WTC11 (cell line): ENCODE measurements around the gene TKFC. TPM values are rescaled to one million over a fixed set of nuclear protein-coding genes. Genes with fewer than 3 reads are reported as not detected.

Source experiments
- ATAC-seq: fragments of 200-7000 bp; cut with Tn5 transposase; 2 replicates; pipeline ENCODE4 v1.10.0; 2021; ENCODE audit warnings: mild to moderate bottlenecking, moderate library complexity
- CTCF ChIA-PET: fragments of 300-600 bp; sonication (Branson Sonifier 250); formaldehyde crosslinking; loops from one replicate; lab custom pipeline; 2021; ENCODE audit warnings: antibody characterized with exemption; lab: Charles Lee
- POLR2A ChIA-PET: fragments of 350-600 bp; sonication (Branson Sonifier 250); formaldehyde crosslinking; loops from one replicate; lab custom pipeline; 2021; ENCODE audit warnings: antibody characterized with exemption; lab: Charles Lee
- DNase-seq: peaks from one replicate; pipeline ENCODE4 v3.0.0; 2021; ENCODE audit warnings: low spot score
- H3K27ac Mint-ChIP-seq: 2 replicates; pipeline ENCODE4 v1.8.0; 2021; ENCODE audit warnings: mixed read lengths
- H3K27me3 Mint-ChIP-seq: 2 replicates; pipeline ENCODE4 v1.8.0; 2021; ENCODE audit warnings: low read depth, mild to moderate bottlenecking, moderate library complexity, mixed read lengths
- H3K36me3 Mint-ChIP-seq: 2 replicates; pipeline ENCODE4 v1.8.0; 2021; ENCODE audit warnings: mixed read lengths
- H3K4me1 Mint-ChIP-seq: 2 replicates; pipeline ENCODE4 v1.8.0; 2022; ENCODE audit warnings: mixed read lengths
- H3K4me3 Mint-ChIP-seq: 2 replicates; pipeline ENCODE4 v1.8.0; 2021; ENCODE audit warnings: mild to moderate bottlenecking, moderate library complexity, mixed read lengths
- H3K9me3 Mint-ChIP-seq: 2 replicates; pipeline ENCODE4 v1.8.0; 2021; ENCODE audit warnings: mixed read lengths
- CREM ChIP-seq: sonication (generic); formaldehyde crosslinking; IDR thresholded peaks from 2 replicates; pipeline ENCODE4 v1.8.1; 2022; ENCODE audit warnings: mild to moderate bottlenecking, missing genetic modification reagents, moderate library complexity
- ETV6 ChIP-seq: sonication (generic); formaldehyde crosslinking; IDR thresholded peaks from 2 replicates; pipeline ENCODE4 v1.8.1; 2022; ENCODE audit warnings: mild to moderate bottlenecking, missing genetic modification reagents
- HMGA2 ChIP-seq: fragments of 250-450 bp; sonication (Bioruptor Pico); IDR thresholded peaks from 2 replicates; pipeline ENCODE4 v1.4.0; 2021; ENCODE audit warnings: mild to moderate bottlenecking, moderate library complexity
- JAZF1 ChIP-seq: fragments of 250-450 bp; sonication (Bioruptor Pico); IDR thresholded peaks from 2 replicates; pipeline ENCODE4 v1.9.0; 2021; ENCODE audit warnings: moderate library complexity, mild to moderate bottlenecking, inconsistent platforms
- KAT7 ChIP-seq: sonication (generic); formaldehyde crosslinking; IDR thresholded peaks from 2 replicates; pipeline ENCODE4 v1.8.1; 2023; ENCODE audit warnings: missing genetic modification reagents, mild to moderate bottlenecking, borderline replicate concordance
- NR3C1 ChIP-seq: sonication (generic); formaldehyde crosslinking; conservative IDR thresholded peaks from 2 replicates; pipeline ENCODE4 v1.8.1; 2023; ENCODE audit warnings: low read depth, mild to moderate bottlenecking, missing genetic modification reagents
- SMAD4 ChIP-seq: sonication (generic); formaldehyde crosslinking; IDR thresholded peaks from 2 replicates; pipeline ENCODE4 v1.8.0; 2022; ENCODE audit warnings: mild to moderate bottlenecking, missing genetic modification reagents
- ZNF263 ChIP-seq: sonication (generic); formaldehyde crosslinking; IDR thresholded peaks from 2 replicates; pipeline ENCODE4 v1.8.1; 2022; ENCODE audit warnings: low read depth, mild to moderate bottlenecking, moderate library complexity, missing genetic modification reagents
- total RNA-seq: library from RNA; stranded (reverse); gene quantifications from 3 replicates; pipeline ENCODE4 v1.2.3, GENCODE V29; 2021
- TF ChIP-seq, protein P1 (sequence below): sonication (generic); formaldehyde crosslinking; IDR thresholded peaks from 2 replicates; pipeline ENCODE4 v1.8.0; 2023; ENCODE audit warnings: mild to moderate bottlenecking, missing genetic modification reagents
- TF ChIP-seq, protein P2 (sequence below): fragments of 250-450 bp; sonication (Bioruptor Pico); IDR thresholded peaks from 2 replicates; pipeline ENCODE4 v1.9.0; 2021; ENCODE audit warnings: mild to moderate bottlenecking, borderline replicate concordance
- TF ChIP-seq, protein P3 (sequence below): sonication (generic); formaldehyde crosslinking; IDR thresholded peaks from 2 replicates; pipeline ENCODE4 v1.8.1; 2023; ENCODE audit warnings: mild to moderate bottlenecking, missing genetic modification reagents
- TF ChIP-seq, protein P4 (sequence below): fragments of 250-450 bp; sonication (Bioruptor Pico); IDR thresholded peaks from 2 replicates; pipeline ENCODE4 v1.8.0; 2021; ENCODE audit warnings: mild to moderate bottlenecking
- TF ChIP-seq, protein P5 (sequence below): fragments of 250-450 bp; sonication (Bioruptor Pico); IDR thresholded peaks from 2 replicates; pipeline ENCODE4 v2.1.2; 2022; ENCODE audit warnings: mild to moderate bottlenecking, moderate library complexity

TKFC gene
- total RNA-seq, 1 experiment from 2014 or later = 86.8 TPM

DNA sequence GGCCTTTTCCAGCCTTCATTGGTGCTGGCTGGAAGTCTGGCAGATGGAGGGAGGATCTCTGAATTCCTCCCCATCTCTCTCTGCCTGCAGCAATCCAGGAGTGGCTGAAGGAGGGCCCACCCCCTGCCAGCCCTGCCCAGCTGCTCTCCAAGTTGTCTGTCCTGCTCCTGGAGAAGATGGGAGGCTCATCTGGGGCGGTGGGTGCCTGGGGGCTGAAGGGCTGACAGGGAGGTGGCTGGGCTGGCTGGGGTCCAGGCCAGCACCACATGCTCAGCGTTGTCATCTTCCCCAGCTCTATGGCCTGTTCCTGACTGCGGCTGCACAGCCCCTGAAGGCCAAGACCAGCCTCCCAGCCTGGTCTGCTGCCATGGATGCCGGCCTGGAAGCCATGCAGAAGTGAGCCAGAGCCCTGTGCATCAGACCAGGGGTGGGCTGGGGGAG is 12.2 kb downstream of the TKFC start:
- DNase-seq = no peak
- no peak overlapping the region for H3K27ac Mint-ChIP-seq
- H3K4me3 Mint-ChIP-seq = no peak overlapping the region
- TF ChIP-seq CREM (CRISPR knock-in tag) = no peak
- TF ChIP-seq, protein P1, sequence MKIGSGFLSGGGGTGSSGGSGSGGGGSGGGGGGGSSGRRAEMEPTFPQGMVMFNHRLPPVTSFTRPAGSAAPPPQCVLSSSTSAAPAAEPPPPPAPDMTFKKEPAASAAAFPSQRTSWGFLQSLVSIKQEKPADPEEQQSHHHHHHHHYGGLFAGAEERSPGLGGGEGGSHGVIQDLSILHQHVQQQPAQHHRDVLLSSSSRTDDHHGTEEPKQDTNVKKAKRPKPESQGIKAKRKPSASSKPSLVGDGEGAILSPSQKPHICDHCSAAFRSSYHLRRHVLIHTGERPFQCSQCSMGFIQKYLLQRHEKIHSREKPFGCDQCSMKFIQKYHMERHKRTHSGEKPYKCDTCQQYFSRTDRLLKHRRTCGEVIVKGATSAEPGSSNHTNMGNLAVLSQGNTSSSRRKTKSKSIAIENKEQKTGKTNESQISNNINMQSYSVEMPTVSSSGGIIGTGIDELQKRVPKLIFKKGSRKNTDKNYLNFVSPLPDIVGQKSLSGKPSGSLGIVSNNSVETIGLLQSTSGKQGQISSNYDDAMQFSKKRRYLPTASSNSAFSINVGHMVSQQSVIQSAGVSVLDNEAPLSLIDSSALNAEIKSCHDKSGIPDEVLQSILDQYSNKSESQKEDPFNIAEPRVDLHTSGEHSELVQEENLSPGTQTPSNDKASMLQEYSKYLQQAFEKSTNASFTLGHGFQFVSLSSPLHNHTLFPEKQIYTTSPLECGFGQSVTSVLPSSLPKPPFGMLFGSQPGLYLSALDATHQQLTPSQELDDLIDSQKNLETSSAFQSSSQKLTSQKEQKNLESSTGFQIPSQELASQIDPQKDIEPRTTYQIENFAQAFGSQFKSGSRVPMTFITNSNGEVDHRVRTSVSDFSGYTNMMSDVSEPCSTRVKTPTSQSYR (CRISPR knock-in tag) = no peak
- TF ChIP-seq, protein P2, sequence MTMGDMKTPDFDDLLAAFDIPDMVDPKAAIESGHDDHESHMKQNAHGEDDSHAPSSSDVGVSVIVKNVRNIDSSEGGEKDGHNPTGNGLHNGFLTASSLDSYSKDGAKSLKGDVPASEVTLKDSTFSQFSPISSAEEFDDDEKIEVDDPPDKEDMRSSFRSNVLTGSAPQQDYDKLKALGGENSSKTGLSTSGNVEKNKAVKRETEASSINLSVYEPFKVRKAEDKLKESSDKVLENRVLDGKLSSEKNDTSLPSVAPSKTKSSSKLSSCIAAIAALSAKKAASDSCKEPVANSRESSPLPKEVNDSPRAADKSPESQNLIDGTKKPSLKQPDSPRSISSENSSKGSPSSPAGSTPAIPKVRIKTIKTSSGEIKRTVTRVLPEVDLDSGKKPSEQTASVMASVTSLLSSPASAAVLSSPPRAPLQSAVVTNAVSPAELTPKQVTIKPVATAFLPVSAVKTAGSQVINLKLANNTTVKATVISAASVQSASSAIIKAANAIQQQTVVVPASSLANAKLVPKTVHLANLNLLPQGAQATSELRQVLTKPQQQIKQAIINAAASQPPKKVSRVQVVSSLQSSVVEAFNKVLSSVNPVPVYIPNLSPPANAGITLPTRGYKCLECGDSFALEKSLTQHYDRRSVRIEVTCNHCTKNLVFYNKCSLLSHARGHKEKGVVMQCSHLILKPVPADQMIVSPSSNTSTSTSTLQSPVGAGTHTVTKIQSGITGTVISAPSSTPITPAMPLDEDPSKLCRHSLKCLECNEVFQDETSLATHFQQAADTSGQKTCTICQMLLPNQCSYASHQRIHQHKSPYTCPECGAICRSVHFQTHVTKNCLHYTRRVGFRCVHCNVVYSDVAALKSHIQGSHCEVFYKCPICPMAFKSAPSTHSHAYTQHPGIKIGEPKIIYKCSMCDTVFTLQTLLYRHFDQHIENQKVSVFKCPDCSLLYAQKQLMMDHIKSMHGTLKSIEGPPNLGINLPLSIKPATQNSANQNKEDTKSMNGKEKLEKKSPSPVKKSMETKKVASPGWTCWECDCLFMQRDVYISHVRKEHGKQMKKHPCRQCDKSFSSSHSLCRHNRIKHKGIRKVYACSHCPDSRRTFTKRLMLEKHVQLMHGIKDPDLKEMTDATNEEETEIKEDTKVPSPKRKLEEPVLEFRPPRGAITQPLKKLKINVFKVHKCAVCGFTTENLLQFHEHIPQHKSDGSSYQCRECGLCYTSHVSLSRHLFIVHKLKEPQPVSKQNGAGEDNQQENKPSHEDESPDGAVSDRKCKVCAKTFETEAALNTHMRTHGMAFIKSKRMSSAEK (CRISPR knock-in tag) = no peak
- TF ChIP-seq KAT7 (CRISPR knock-in tag) = no peak
- no peak for TF ChIP-seq SMAD4 (CRISPR knock-in tag)
- TF ChIP-seq NR3C1 = no peak
- TF ChIP-seq, protein P3, sequence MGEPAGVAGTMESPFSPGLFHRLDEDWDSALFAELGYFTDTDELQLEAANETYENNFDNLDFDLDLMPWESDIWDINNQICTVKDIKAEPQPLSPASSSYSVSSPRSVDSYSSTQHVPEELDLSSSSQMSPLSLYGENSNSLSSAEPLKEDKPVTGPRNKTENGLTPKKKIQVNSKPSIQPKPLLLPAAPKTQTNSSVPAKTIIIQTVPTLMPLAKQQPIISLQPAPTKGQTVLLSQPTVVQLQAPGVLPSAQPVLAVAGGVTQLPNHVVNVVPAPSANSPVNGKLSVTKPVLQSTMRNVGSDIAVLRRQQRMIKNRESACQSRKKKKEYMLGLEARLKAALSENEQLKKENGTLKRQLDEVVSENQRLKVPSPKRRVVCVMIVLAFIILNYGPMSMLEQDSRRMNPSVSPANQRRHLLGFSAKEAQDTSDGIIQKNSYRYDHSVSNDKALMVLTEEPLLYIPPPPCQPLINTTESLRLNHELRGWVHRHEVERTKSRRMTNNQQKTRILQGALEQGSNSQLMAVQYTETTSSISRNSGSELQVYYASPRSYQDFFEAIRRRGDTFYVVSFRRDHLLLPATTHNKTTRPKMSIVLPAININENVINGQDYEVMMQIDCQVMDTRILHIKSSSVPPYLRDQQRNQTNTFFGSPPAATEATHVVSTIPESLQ (CRISPR knock-in tag) = no peak
- TF ChIP-seq ETV6 = no peak
- TF ChIP-seq HMGA2 (CRISPR knock-in tag) = no peak
- TF ChIP-seq ZNF263 (CRISPR knock-in tag) = no peak
- TF ChIP-seq, protein P4, sequence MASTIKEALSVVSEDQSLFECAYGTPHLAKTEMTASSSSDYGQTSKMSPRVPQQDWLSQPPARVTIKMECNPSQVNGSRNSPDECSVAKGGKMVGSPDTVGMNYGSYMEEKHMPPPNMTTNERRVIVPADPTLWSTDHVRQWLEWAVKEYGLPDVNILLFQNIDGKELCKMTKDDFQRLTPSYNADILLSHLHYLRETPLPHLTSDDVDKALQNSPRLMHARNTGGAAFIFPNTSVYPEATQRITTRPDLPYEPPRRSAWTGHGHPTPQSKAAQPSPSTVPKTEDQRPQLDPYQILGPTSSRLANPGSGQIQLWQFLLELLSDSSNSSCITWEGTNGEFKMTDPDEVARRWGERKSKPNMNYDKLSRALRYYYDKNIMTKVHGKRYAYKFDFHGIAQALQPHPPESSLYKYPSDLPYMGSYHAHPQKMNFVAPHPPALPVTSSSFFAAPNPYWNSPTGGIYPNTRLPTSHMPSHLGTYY = no peak
- TF ChIP-seq JAZF1 (CRISPR knock-in tag) = no peak
- TF ChIP-seq, protein P5, sequence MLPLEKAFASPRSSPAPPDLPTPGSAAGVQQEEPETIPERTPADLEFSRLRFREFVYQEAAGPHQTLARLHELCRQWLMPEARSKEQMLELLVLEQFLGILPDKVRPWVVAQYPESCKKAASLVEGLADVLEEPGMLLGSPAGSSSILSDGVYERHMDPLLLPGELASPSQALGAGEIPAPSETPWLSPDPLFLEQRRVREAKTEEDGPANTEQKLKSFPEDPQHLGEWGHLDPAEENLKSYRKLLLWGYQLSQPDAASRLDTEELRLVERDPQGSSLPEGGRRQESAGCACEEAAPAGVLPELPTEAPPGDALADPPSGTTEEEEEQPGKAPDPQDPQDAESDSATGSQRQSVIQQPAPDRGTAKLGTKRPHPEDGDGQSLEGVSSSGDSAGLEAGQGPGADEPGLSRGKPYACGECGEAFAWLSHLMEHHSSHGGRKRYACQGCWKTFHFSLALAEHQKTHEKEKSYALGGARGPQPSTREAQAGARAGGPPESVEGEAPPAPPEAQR (CRISPR knock-in tag) = no peak
- H3K27me3 Mint-ChIP-seq = no peaks in the 10 kb centered on the region
- ChIA-PET POLR2A (interaction anchor here (0.5 to 2.4 kb wide), 2 partner anchors 17 to 35 kb away, joined by 8 read pairs; partner anchors contain the start of genes CYB561A3 and TMEM138), CTCF (interaction anchor here (0.6 to 0.9 kb wide), 2 partner anchors 9 to 106 kb away, joined by 3 read pairs; no protein-coding TSS in a partner anchor)
- no peaks in the 10 kb centered on the region for H3K4me1 Mint-ChIP-seq
- no peak for ATAC-seq
- peaks cover 7% of the 10 kb centered on the region; the same call in 1 of the 2 replicates for H3K36me3 Mint-ChIP-seq
- no peaks in the 10 kb centered on the region for H3K9me3 Mint-ChIP-seq
